Measurements from ENCODE around the gene ALLC. TPM values are rescaled to one million over a fixed set of nuclear protein-coding genes. Genes with fewer than 3 reads are reported as not detected.

ALLC gene
- total RNA-seq, 4 donors from 2014 or later: not detected

- H3K4me3 ChIP-seq: no peak overlapping the region
- H3K9me3 ChIP-seq: no peaks in the 10 kb centered on the region
- H3K27ac ChIP-seq: no peak overlapping the region
- H3K27me3 ChIP-seq: peaks cover 16 to 20% (median 18%) of the 10 kb centered on the region in 3 donors
- H3K36me3 ChIP-seq: no peaks in the 10 kb centered on the region
- no peaks in the 10 kb centered on the region for H3K4me1 ChIP-seq
- intact Hi-C loops (cut with DNase I; ENCODE audit: low total_unique reads) (no loop called here), in situ Hi-C loops (cut with MboI; ENCODE audit: low sequenced_read_pairs in 4 of 4) (no loop called here)
- TF ChIP-seq CTCF (IDR thresholded peaks at IDR 0.05 in 4 of 5, conservative IDR thresholded peaks at IDR 0.05 in 1 of 5) (no peak), POLR2A (IDR thresholded peaks at IDR 0.05) (no peak)
- DNase-seq: no peak
- no peak for ATAC-seq
Measured at GRCh38 chr2:3706892-3707291, 48.9 kb downstream of the ALLC start.

GRCh38 chr2:3708576-3708975, 50.6 kb downstream of the ALLC start:
- Histone ChIP-seq H3K9me3 (no peaks in the 10 kb centered on the region), H3K4me1 (no peaks in the 10 kb centered on the region), H3K36me3 (no peaks in the 10 kb centered on the region), H3K4me3 (no peak overlapping the region), H3K27ac (no peak overlapping the region), H3K27me3 (peaks cover 5 to 18% (median 12%) of the 10 kb centered on the region in 3 donors)
- ATAC-seq (no peak), DNase-seq (no peak)
- in situ Hi-C loops (cut with MboI; ENCODE audit: low sequenced_read_pairs in 4 of 4) (no loop called here), intact Hi-C loops (cut with DNase I; ENCODE audit: low total_unique reads) (no loop called here)
- no peak for TF ChIP-seq POLR2A (IDR thresholded peaks at IDR 0.05)
- TF ChIP-seq CTCF (IDR thresholded peaks at IDR 0.05 in 4 of 5, conservative IDR thresholded peaks at IDR 0.05 in 1 of 5): no peak

- intact Hi-C loops (cut with DNase I; ENCODE audit: low total_unique reads): no loop called here
- no peak for ATAC-seq
Measured at GRCh38 chr2:3709225-3709624, 51.2 kb downstream of the ALLC start.

GRCh38 chr2:3712424-3712823, 54.4 kb downstream of the ALLC start:
- Histone ChIP-seq H3K27me3 (peaks cover 0 to 4% (median 0%) of the 10 kb centered on the region in 3 donors), H3K36me3 (no peaks in the 10 kb centered on the region), H3K9me3 (no peaks in the 10 kb centered on the region), H3K4me3 (no peak overlapping the region), H3K4me1 (no peaks in the 10 kb centered on the region), H3K27ac (no peak overlapping the region)
- ATAC-seq (no peak), DNase-seq (no peak)
- in situ Hi-C loops (cut with MboI; ENCODE audit: low sequenced_read_pairs in 4 of 4) (no loop called here), intact Hi-C loops (cut with DNase I; ENCODE audit: low total_unique reads) (no loop called here)
- no peak for TF ChIP-seq CTCF (IDR thresholded peaks at IDR 0.05 in 4 of 5, conservative IDR thresholded peaks at IDR 0.05 in 1 of 5)
- TF ChIP-seq POLR2A (IDR thresholded peaks at IDR 0.05): no peak

More at GRCh38 chr2:3709225-3709624, 51.2 kb downstream of the ALLC start:
- in situ Hi-C loops (cut with MboI; ENCODE audit: low sequenced_read_pairs in 4 of 4): no loop called here
- H3K27me3 ChIP-seq: peaks cover 0 to 18% (median 7%) of the 10 kb centered on the region in 3 donors
- H3K9me3 ChIP-seq: no peaks in the 10 kb centered on the region
- no peaks in the 10 kb centered on the region for H3K4me1 ChIP-seq
- TF ChIP-seq CTCF (IDR thresholded peaks at IDR 0.05 in 4 of 5, conservative IDR thresholded peaks at IDR 0.05 in 1 of 5): no peak
- no peak for TF ChIP-seq POLR2A (IDR thresholded peaks at IDR 0.05)
- no peak overlapping the region for H3K4me3 ChIP-seq
- no peak overlapping the region for H3K27ac ChIP-seq
- H3K36me3 ChIP-seq: no peaks in the 10 kb centered on the region
- no peak for DNase-seq

Data from gastrocnemius medialis (tissue), 4 donors.